Measurements from ENCODE around the gene MCCD1.

MCCD1 gene

GRCh38 chr6:31572041-31572911, 43.5 kb downstream of the MCCD1 start, which contains the start of gene LTA:
Gene LTA, plus strand, starts transcription at chr6:31572289. Its CDS starts 454 bp downstream, at chr6:31572743.
- DNase-seq (ENCODE audit: low read depth) = no peak

GRCh38 chr6:31573239-31574105, 44.7 kb downstream of the MCCD1 start:
- DNase-seq (ENCODE audit: low read depth) = no peak

- no peak for DNase-seq (ENCODE audit: low read depth)
Observed at GRCh38 chr6:31574106-31575061, 45.6 kb downstream of the MCCD1 start.

- no peak for DNase-seq (ENCODE audit: low read depth)
Observed at GRCh38 chr6:31575335-31575901, 46.7 kb downstream of the MCCD1 start, which contains the start of gene TNF. Gene TNF, plus strand, starts transcription at chr6:31575565. Its CDS starts 177 bp downstream, at chr6:31575742.

- no peak for DNase-seq (ENCODE audit: low read depth)
Observed at GRCh38 chr6:31575952-31576685, 47.4 kb downstream of the MCCD1 start.

GRCh38 chr6:31576897-31577578, 48.3 kb downstream of the MCCD1 start:
- DNase-seq (ENCODE audit: low read depth) = no peak

GRCh38 chr6:31577579-31577966, 48.8 kb downstream of the MCCD1 start:
- DNase-seq (ENCODE audit: low read depth) = no peak

- no peak for DNase-seq (ENCODE audit: low read depth)
Observed at GRCh38 chr6:31578184-31579118, 49.7 kb downstream of the MCCD1 start.

- DNase-seq (ENCODE audit: low read depth) = no peak
Observed at GRCh38 chr6:31579119-31579505, 50.4 kb downstream of the MCCD1 start.
